K562 (cell line): ENCODE data around the gene NET1. TPM values are rescaled to one million over a fixed set of nuclear protein-coding genes. Genes with fewer than 3 reads are reported as not detected.

Experiments used
- ATAC-seq: fragments of 200-7000 bp; cut with Tn5 transposase; 3 replicates; pipeline ENCODE4 v1.9.1; 2020; ENCODE audit warnings: moderate library complexity
- BruUV-seq: library from RNA; stranded (reverse); fragments of 400-500 nt; replicated peaks from 2 replicates; lab custom pipeline; 2021; lab: Mats Ljungman, UMichigan
- CTCF ChIA-PET: fragments of 300-600 bp; formaldehyde crosslinking; extraction: SDS; loops from one replicate; lab custom pipeline; 2021; ENCODE audit warnings: low intra/inter-chr PET ratio; lab: Yijun Ruan, JAX
- POLR2A ChIA-PET: fragments of 300-600, 350-650 bp; sonication (Branson Sonifier 250); formaldehyde crosslinking; extraction: SDS; loops from one replicate; lab custom pipeline; 2021; ENCODE audit warnings: antibody characterized with exemption, inconsistent platforms; lab: Yijun Ruan, JAX
- DNase-seq, 4 experiments: peaks; one replicate each; pipeline versions ENCODE4 v3.0.0 to v3.0.0-alpha.2; 2011 to 2018; ENCODE audit warnings: low spot score in 3 of 4, mixed read lengths in 3 of 4; ENCODE audit errors: extremely low read depth in 1 of 4
- FAIRE-seq: peaks from 2 replicates; lab custom pipeline; 2011; peaks lifted over from hg19 to GRCh38; lab: Jason Lieb, UNC
- H2AFZ ChIP-seq: 2 replicates; pipeline ENCODE4 v1.6.0; 2011; ENCODE audit warnings: low read depth, low read length, control low read depth, inconsistent platforms
- H3K27ac ChIP-seq: fragments of 200-600 bp; 3 replicates; pipeline ENCODE4 v1.8.0; 2011; ENCODE audit warnings: low read depth, mild to moderate bottlenecking, control low read depth, inconsistent platforms, low read length, moderate library complexity, mixed read lengths; ENCODE audit errors: extremely low read depth
- H3K27me3 ChIP-seq, 2 experiments: fragments of 300-600 bp in 1 of 2; 2 replicates in 1 of 2; 3 replicates in 1 of 2; pipeline versions ENCODE4 v1.6.0 to v1.8.0; 2011; ENCODE audit warnings: inconsistent platforms in 2 of 2, low read length in 2 of 2, mild to moderate bottlenecking in 1 of 2, mixed read lengths in 1 of 2, moderate library complexity in 1 of 2; ENCODE audit not compliant: control insufficient read depth in 2 of 2, insufficient read depth in 2 of 2
- H3K36me3 ChIP-seq: fragments of 300-600 bp; 3 replicates; pipeline ENCODE4 v1.8.0; 2011; ENCODE audit warnings: mild to moderate bottlenecking, low read length, inconsistent platforms; ENCODE audit not compliant: control insufficient read depth, insufficient read depth
- H3K4me1 ChIP-seq, 2 experiments: fragments of 200-600 bp in 1 of 2; replicated peaks in 1 of 2; 2 replicates in 1 of 2; 3 replicates in 1 of 2; pipeline versions ENCODE4 v1.5.1 to v1.8.0; 2011; ENCODE audit warnings: inconsistent platforms in 2 of 2, low read length in 2 of 2, mild to moderate bottlenecking in 1 of 2, mixed read lengths in 1 of 2, moderate library complexity in 1 of 2; ENCODE audit not compliant: control insufficient read depth in 2 of 2, insufficient read depth in 2 of 2
- H3K4me2 ChIP-seq: 2 replicates; pipeline ENCODE4 v1.6.1; 2011; ENCODE audit warnings: low read length, control low read depth, inconsistent platforms, mixed read lengths; ENCODE audit not compliant: insufficient read depth
- H3K4me3 ChIP-seq: fragments of 200-600 bp; sonication (generic), shearing (Covaris generic); 2 replicates; pipeline ENCODE4 v1.5.1; 2016; ENCODE audit warnings: control low read depth, inconsistent platforms
- H3K79me2 ChIP-seq: fragments of 200-600 bp; 3 replicates; pipeline ENCODE4 v1.8.0; 2011; ENCODE audit warnings: low read length, inconsistent platforms; ENCODE audit not compliant: control insufficient read depth, insufficient read depth
- H3K9ac ChIP-seq, 2 experiments: 2 replicates each; pipeline versions ENCODE4 v1.6.0 to v1.6.1; 2011; ENCODE audit warnings: low read depth in 2 of 2, low read length in 2 of 2, control low read depth in 1 of 2, inconsistent platforms in 1 of 2, mild to moderate bottlenecking in 1 of 2, mixed read lengths in 1 of 2; ENCODE audit not compliant: insufficient read depth in 1 of 2
- H3K9me1 ChIP-seq: one replicate; pipeline ENCODE4 v1.6.0; 2011; ENCODE audit warnings: inconsistent platforms, mild to moderate bottlenecking, low read length, moderate library complexity; ENCODE audit not compliant: control insufficient read depth, insufficient read depth
- H3K9me3 ChIP-seq: replicated peaks from 2 replicates; pipeline ENCODE4 v1.5.1; 2011; ENCODE audit warnings: low read depth, low read length, inconsistent platforms; ENCODE audit not compliant: control insufficient read depth, insufficient read depth
- H4K20me1 ChIP-seq: replicated peaks from 2 replicates; pipeline ENCODE4 v1.6.1; 2011; ENCODE audit warnings: low read length, inconsistent platforms, mixed read lengths; ENCODE audit not compliant: control insufficient read depth, insufficient read depth
- DLX4 ChIP-seq: fragments of 250-450 bp; sonication (Bioruptor Pico); IDR thresholded peaks from 2 replicates; pipeline ENCODE4 v1.6.1; 2021; ENCODE audit warnings: mild to moderate bottlenecking
- DMBX1 ChIP-seq: fragments of 250-450 bp; sonication (Bioruptor Pico); IDR thresholded peaks from 2 replicates; pipeline ENCODE4 v1.8.0; 2022; ENCODE audit warnings: inconsistent platforms, mild to moderate bottlenecking, moderate library complexity, borderline replicate concordance
- HES1 ChIP-seq: fragments of 450-650 bp; IDR thresholded peaks from 2 replicates; pipeline ENCODE4 v1.6.1; 2016; ENCODE audit warnings: low read depth, mild to moderate bottlenecking, moderate library complexity
- NCOA2 ChIP-seq, 2 experiments: fragments of 450-650 bp; IDR thresholded peaks; 2 replicates each; pipeline ENCODE4 v1.6.1; 2018; ENCODE audit warnings: mild to moderate bottlenecking in 2 of 2, moderate library complexity in 1 of 2; ENCODE audit not compliant: partially characterized antibody in 2 of 2
- NUFIP1 ChIP-seq: fragments of 450-650 bp; IDR thresholded peaks from 2 replicates; pipeline ENCODE4 v1.6.1; 2018; ENCODE audit not compliant: partially characterized antibody
- PML ChIP-seq: IDR thresholded peaks from 2 replicates; pipeline ENCODE4 v1.6.1; 2012; ENCODE audit warnings: low read length, inconsistent platforms
- POLR2B ChIP-seq: fragments of 450-650 bp; IDR thresholded peaks from 2 replicates; pipeline ENCODE4 v1.6.1; 2018; ENCODE audit warnings: low read depth; ENCODE audit not compliant: partially characterized antibody
- POLR2G ChIP-seq: fragments of 200-400 bp; formaldehyde crosslinking; IDR thresholded peaks from 2 replicates; pipeline ENCODE4 v1.6.1; 2017; ENCODE audit warnings: low read depth, mild to moderate bottlenecking, antibody characterized with exemption, low read length, moderate library complexity
- SAFB ChIP-seq: fragments of 200-400 bp; formaldehyde crosslinking; IDR thresholded peaks from 2 replicates; pipeline ENCODE4 v1.6.1; 2017; ENCODE audit warnings: low read depth, low read length, borderline replicate concordance
- SFPQ ChIP-seq: fragments of 200-400 bp; formaldehyde crosslinking; IDR thresholded peaks from 2 replicates; pipeline ENCODE4 v1.6.1; 2017; ENCODE audit warnings: mild to moderate bottlenecking, low read depth, low read length, moderate library complexity
- SIN3A ChIP-seq, 2 experiments: fragments of 150-350 bp in 1 of 2; IDR thresholded peaks; 2 replicates each; pipeline ENCODE4 v1.6.1; 2011 to 2016; ENCODE audit warnings: borderline replicate concordance in 2 of 2, low read depth in 2 of 2, low read length in 2 of 2, mild to moderate bottlenecking in 2 of 2, moderate library complexity in 2 of 2; ENCODE audit not compliant: control insufficient read depth in 1 of 2
- SMAD2 ChIP-seq: fragments of 150-350 bp; IDR thresholded peaks from 2 replicates; pipeline ENCODE4 v1.6.1; 2014; ENCODE audit warnings: low read depth, mild to moderate bottlenecking, low read length
- SP2 ChIP-seq: IDR thresholded peaks from 2 replicates; pipeline ENCODE4 v1.6.1; 2011; ENCODE audit warnings: mild to moderate bottlenecking, low read depth, low read length, moderate library complexity; ENCODE audit not compliant: poor library complexity, severe bottlenecking; ENCODE audit errors: extremely low read depth
- SRSF3 ChIP-seq: fragments of 200-400 bp; formaldehyde crosslinking; IDR thresholded peaks from 2 replicates; pipeline ENCODE4 v1.6.1; 2016; ENCODE audit warnings: mild to moderate bottlenecking, low read length, moderate library complexity; ENCODE audit not compliant: insufficient read depth
- TAF1 ChIP-seq: IDR thresholded peaks from 2 replicates; pipeline ENCODE4 v1.6.1; 2011; ENCODE audit warnings: mild to moderate bottlenecking, low read length, moderate library complexity; ENCODE audit not compliant: insufficient read depth, control insufficient read depth, severe bottlenecking; ENCODE audit errors: extremely low read depth
- ZBED1 ChIP-seq: IDR thresholded peaks from 2 replicates; pipeline ENCODE4 v1.6.1; 2014
- ZC3H4 ChIP-seq: sonication (generic); formaldehyde crosslinking; IDR thresholded peaks from 2 replicates; pipeline ENCODE4 v1.9.0; 2021; ENCODE audit warnings: missing genetic modification reagents, borderline replicate concordance
- ZNF583 ChIP-seq: fragments of 250-450 bp; sonication (Bioruptor Pico); IDR thresholded peaks from 2 replicates; pipeline ENCODE4 v1.4.0; 2020
- ZNF644 ChIP-seq: fragments of 200-800 bp; sonication (Bioruptor generic); IDR thresholded peaks from 2 replicates; pipeline ENCODE4 v1.6.1; 2016; ENCODE audit warnings: low read depth, missing genetic modification characterization, missing compliant biosample characterization
- WGBS: fragments of 100-300 bp; shearing (Covaris generic); methylation state at CpG from one replicate; pipeline ENCODE4 v1.1.6; 2016; ENCODE audit warnings: low coverage, mixed read lengths; ENCODE audit not compliant: insufficient coverage; ENCODE audit errors: missing lambda C conversion rate; 5-methylcytosine and 5-hydroxymethylcytosine counted together
- in situ Hi-C: fragments of 300-500 bp; cut with MboI; formaldehyde crosslinking; loops from 4 replicates; pipeline ENCODE4 v1.15.0; 2018; ENCODE audit warnings: inconsistent platforms, mixed read lengths
- intact Hi-C: fragments of 100-400 bp; cut with micrococcal nuclease; formaldehyde crosslinking; loops from 2 replicates; pipeline ENCODE4 v1.14.2; 2022
- polyA plus RNA-seq, 8 experiments: library from polyadenylated mRNA; depleted of rRNA in 4 of 8; stranded (reverse) in 5 of 8; unstranded in 3 of 8; fragments of >200 nt; fragmentation: Nextera tagmentation in 2 of 8; fragmentation: Illumina TruSeq in 1 of 8; extraction: Ambion mirVana in 2 of 8; extraction: Trizol in 1 of 8; gene quantifications; 2 replicates each; pipeline versions ENCODE4 v1.2.1 to v1.2.3, GENCODE V29; 2011 to 2014; ENCODE audit warnings: inconsistent platforms in 1 of 8, missing spikeins in 1 of 8
- total RNA-seq, 7 experiments: library from RNA; depleted of rRNA in 6 of 7; stranded (reverse); fragments of >200 nt in 6 of 7; fragmentation: Illumina TruSeq in 2 of 7; extraction: Trizol in 2 of 7; gene quantifications; 2 replicates each; pipeline versions ENCODE4 v1.2.1 to v1.2.3, GENCODE V29; 2011 to 2021; ENCODE audit warnings: low replicate concordance in 1 of 7

NET1 gene
- total and polyA plus RNA-seq, 9 of the 15 experiments (the other 6 are each of a cell fraction or from before 2014, with no cell fraction given): 47.4 to 258 (median 106) TPM

GRCh38 chr10:5458949-5459747 is 46.8 kb downstream of the NET1 start:
- Histone ChIP-seq H3K9me3 (no peaks in the 10 kb centered on the region), H2AFZ (no peak overlapping the region), H3K27me3 (no peaks in the 10 kb centered on the region), H3K4me3 (no peak overlapping the region), H3K79me2 (peaks cover 100% of the 10 kb centered on the region), H3K4me2 (no peak overlapping the region), H4K20me1 (no peaks in the 10 kb centered on the region), H3K36me3 (peaks cover 79% of the 10 kb centered on the region), H3K9ac (no peak overlapping the region), H3K4me1 (peaks cover 28 to 42% of the 10 kb centered on the region in 2 experiments), H3K9me1 (no peaks in the 10 kb centered on the region), H3K27ac (no peak overlapping the region; the same call in 2 of the 3 replicates)
- in situ Hi-C loops: no loop called here
- ATAC-seq (no peak), FAIRE-seq (no peak), DNase-seq (no peak)
- no TSS peak for BruUV-seq
- CTCF ChIA-PET: no interaction called here
- WGBS: 71% methylated on average over 8 of the region's 8 CpGs
- intact Hi-C loops: no loop called here
- POLR2A ChIA-PET: interaction anchor here (1.5 kb wide), 1 partner anchor 150 kb away, joined by 6 read pairs; no protein-coding TSS in a partner anchor
- TF ChIP-seq ZNF583 (CRISPR knock-in tag) (no peak), DMBX1 (CRISPR knock-in tag) (peak; percentile 52; the same call in 1 of the 2 replicates), PML (peak; percentile 22; the same call in 1 of the 2 replicates), SFPQ (no peak), SMAD2 (no peak), NUFIP1 (peak; percentile 31), SIN3A (IDR thresholded peaks at IDR 0.05; ENCODE audit: borderline replicate concordance in 2 of 2, control insufficient read depth in 1 of 2, low read depth in 2 of 2, low read length in 2 of 2) (peak in 1 of 2 experiments; percentile 44; a peak in 1 of 4 replicates), ZNF644 (tag) (no peak), SP2 (no peak), POLR2B (peak; percentile 45), ZBED1 (peak; percentile 61; the same call in 1 of the 2 replicates), HES1 (no peak), POLR2G (0 out of 2 replicates have a peak, but pooled peaks have one; percentile 31), ZC3H4 (CRISPR knock-in tag) (no peak), NCOA2 (IDR thresholded peaks at IDR 0.05; ENCODE audit: partially characterized antibody in 2 of 2) (no peak), DLX4 (CRISPR knock-in tag) (no peak), SRSF3 (no peak), SAFB (no peak), TAF1 (no peak)
